ENCODE data around the gene BCL6B.

Gene BCL6B

DNA sequence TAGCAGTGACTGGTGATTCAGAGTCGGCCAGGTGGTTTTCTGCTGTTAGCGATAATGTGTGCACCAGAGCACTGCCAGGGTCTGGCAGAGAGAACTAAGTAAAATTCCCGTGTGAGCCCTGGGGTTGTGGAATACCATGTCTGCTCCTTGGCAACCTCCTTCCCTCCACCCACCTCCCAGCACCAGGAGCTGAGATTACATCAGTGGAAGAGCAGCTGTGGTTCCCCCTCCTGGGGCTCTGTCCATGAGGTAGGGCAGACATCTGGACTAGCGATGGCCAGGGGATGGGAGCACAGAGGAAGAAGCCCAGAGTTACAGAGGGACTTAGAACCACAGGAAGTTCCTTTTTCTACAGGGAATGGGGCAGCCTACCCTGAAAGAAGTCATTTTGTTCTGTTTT lies 41.4 kb downstream of the BCL6B start:
- no peak for DNase-seq

DNA sequence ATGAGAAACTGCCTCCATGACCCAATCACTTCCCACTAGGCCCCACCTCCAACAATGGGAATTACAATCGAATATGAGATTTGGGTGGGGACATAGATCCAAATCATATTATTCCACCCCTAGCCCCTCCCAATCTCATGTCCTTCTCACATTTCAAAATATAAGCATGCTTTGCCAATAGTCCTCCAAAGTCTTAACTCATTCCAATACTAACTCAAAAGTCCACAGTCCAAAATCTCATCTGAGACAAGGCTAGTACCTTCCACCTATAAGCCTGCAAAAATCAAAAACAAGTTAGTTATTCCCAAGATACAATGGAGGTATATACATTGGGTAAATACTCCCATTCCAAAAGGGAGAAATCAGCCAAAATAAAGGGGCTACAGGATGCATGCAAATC lies 44.3 kb downstream of the BCL6B start:
- DNase-seq, result no peak

DNA sequence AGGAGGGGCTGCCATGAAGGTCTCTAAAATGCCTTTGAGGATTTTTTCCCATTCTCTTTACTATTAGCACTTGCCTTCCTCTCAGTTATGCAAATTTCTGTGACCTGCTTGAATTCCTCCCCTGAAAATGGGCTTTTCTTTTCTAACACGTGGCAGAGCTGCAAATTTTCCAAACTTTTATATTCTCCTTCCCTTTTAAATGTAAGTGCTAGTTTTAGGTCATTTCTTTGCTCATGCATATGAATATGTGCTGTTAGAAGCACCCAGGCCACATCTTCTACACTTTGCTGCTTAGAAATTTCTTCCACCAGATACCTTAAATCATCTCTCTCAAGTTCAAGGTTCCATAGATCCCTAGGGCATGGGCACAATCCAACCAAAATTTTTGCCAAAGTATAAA lies 45.4 kb downstream of the BCL6B start:
- no peak for DNase-seq

DNA sequence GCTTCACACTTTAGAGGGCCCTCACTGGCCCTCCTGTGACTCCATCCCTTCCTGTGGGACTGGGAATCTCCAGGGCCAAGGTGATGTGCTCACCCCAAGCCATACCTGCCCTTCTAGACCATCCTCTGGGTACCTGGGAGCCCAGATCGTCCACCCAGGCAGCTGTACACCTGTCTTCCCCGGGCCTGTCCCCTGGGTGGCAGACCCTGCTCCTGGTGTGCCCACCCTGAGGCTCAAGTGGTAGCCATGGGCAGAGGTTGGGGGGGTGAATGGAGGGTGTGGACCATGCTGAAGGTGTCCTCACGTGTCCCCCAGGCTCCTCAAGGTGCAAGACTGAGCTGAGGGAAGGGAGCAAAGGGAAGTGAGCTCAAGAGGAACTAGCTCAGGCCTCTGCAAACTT lies 47.9 kb downstream of the BCL6B start:
- DNase-seq, result no peak

DNA sequence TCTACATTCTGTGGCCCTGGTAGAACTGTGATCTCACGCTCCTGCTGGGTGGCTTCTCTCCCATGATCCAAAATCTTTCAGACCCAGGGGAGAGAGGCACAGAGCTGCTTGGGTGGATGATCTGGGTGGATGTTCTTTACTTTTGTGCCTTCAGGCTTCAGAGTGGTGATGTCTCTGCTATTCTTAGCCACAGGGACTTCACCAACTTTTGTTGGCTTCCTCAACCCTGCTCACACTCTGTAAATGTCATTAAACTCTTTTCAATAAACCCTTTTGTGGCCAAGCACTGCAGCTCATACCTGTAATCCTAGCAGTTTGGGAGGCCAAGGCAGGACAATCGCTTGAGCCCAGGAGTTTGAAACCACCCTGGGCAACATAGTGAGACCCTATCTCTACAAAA lies 49.6 kb downstream of the BCL6B start:
- no peak for DNase-seq

DNA sequence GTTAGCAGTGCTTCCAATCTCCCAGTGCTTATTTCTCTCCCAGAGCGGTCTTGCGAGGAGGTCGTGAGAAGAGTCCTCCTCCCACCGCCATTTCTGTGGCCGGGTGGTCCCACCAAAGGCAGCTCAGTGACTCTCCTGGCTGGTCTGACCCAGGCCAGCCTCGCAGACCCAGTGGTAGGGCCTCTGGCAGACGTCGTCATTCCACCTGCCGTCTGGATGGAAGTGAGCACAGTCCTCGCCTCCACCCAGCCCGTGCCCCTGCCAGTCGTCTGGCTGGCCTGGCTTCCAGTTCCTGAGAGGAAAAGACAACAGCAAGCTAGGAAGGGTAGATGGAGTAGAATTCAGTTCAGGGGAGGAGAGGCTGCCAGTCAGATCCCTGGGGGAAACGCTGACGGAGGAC lies 52.1 kb downstream of the BCL6B start:
- no peak for DNase-seq

DNA sequence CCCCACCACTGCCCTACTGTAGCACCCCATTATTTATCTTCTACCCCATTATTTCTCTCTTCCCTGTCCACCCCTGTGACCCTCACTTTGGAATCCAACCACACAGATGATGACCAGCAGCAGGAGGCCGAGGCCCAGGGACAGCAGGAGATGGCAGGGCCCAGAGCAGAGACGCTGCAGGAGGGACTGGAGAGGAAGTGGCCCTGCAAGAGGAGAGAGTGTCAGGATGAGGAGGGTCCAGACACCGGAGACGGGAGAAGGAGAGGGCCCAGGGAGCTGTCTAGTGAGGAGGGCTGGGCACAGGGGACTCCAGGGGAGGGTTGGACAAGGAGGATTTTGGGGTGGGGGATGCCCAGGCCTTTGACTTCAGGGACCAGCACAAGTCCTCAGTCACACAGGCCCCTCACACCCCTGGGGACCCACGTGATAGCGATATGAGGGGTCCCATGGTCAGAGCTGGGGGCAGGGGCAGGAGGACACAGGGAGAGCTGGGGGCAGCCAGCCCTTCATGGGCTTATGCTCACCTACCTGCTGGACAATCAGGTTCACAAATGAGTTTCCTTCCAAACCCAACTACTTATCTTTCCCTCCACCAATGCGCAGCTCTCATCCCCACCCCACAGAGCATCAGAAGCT lies 55.2 kb downstream of the BCL6B start:
- DNase-seq, result no peak

DNA sequence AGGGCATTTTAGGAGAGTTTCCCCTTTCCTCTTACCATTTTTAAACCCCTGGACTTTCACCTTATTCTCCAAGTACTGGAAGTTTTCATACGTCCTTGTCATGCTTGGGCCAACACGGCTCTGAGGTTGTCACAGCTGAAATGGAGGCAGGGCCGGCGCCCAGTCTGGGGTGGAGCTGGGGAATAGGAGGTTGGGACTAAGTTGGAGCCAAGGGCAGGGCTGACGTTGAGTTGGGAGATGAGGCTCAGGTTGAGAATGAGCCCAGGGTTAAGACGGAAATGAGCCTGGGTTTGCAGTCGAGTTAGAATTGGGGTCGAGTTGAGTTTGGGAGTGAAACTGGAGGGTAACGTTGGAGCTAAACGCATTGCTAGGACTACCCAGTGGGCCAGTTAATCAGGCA lies 55.9 kb downstream of the BCL6B start:
- DNase-seq, result no peak
